ENCODE results near the gene SCYGR6.

The SCYGR6 gene

GRCh38 chr2:227716501-227716900 is 8.1 kb downstream of the SCYGR6 start:
- DNase-seq (ENCODE audit: low read depth in 2 of 2, low spot score in 1 of 2): no peak

- no peak for DNase-seq (ENCODE audit: low read depth in 2 of 2, low spot score in 1 of 2)
These were observed 11.3 kb downstream of the SCYGR6 start for GRCh38 chr2:227713291-227713690.

GRCh38 chr2:227710986-227711385 is 13.6 kb downstream of the SCYGR6 start:
- no peak for DNase-seq (ENCODE audit: low read depth in 2 of 2, low spot score in 1 of 2)

- no peak for DNase-seq (ENCODE audit: low read depth in 2 of 2, low spot score in 1 of 2)
These were observed 17.2 kb downstream of the SCYGR6 start for GRCh38 chr2:227707390-227707789.

GRCh38 chr2:227706859-227707258 is 17.7 kb downstream of the SCYGR6 start:
- DNase-seq (ENCODE audit: low read depth in 2 of 2, low spot score in 1 of 2): no peak

- DNase-seq (ENCODE audit: low read depth in 2 of 2, low spot score in 1 of 2): no peak
These were observed 20.6 kb downstream of the SCYGR6 start for GRCh38 chr2:227703961-227704360.

GRCh38 chr2:227703280-227703732 is 21.3 kb downstream of the SCYGR6 start:
- DNase-seq (ENCODE audit: low read depth in 2 of 2, low spot score in 1 of 2): no peak

GRCh38 chr2:227701556-227701955 is 23.0 kb downstream of the SCYGR6 start:
- DNase-seq (ENCODE audit: low read depth in 2 of 2, low spot score in 1 of 2): no peak

- no peak for DNase-seq (ENCODE audit: low read depth in 2 of 2, low spot score in 1 of 2)
These were observed 27.4 kb downstream of the SCYGR6 start for GRCh38 chr2:227696990-227697679.

- DNase-seq (ENCODE audit: low read depth in 2 of 2, low spot score in 1 of 2): no peak
These were observed 37.4 kb downstream of the SCYGR6 start for GRCh38 chr2:227687189-227687588.

GRCh38 chr2:227684258-227684657 is 40.3 kb downstream of the SCYGR6 start:
- no peak for DNase-seq (ENCODE audit: low read depth in 2 of 2, low spot score in 1 of 2)

- no peak for DNase-seq (ENCODE audit: low read depth in 2 of 2, low spot score in 1 of 2)
These were observed 46.6 kb downstream of the SCYGR6 start for GRCh38 chr2:227677928-227678327.

- DNase-seq (ENCODE audit: low read depth in 2 of 2, low spot score in 1 of 2): no peak
These were observed 50.1 kb downstream of the SCYGR6 start for GRCh38 chr2:227674485-227674884.
